Colonic mucosa (tissue), 4 donors: ENCODE results near the gene AGAP1. TPM values are rescaled to one million over a fixed set of nuclear protein-coding genes. Genes with fewer than 3 reads are reported as not detected.

ENCODE experiments used
- DNase-seq: peaks from one replicate; pipeline ENCODE4 v3.0.0-alpha.2; 2020
- H3K27ac ChIP-seq: fragments of 200-600 bp; one replicate; pipeline ENCODE4 v1.8.0; 2021
- H3K27me3 ChIP-seq: fragments of 200-600 bp; one replicate; pipeline ENCODE4 v1.8.0; 2021
- H3K36me3 ChIP-seq: fragments of 200-600 bp; one replicate; pipeline ENCODE4 v1.8.0; 2021
- H3K4me1 ChIP-seq: fragments of 200-600 bp; one replicate; pipeline ENCODE4 v1.8.0; 2021; ENCODE audit warnings: mild to moderate bottlenecking
- H3K4me3 ChIP-seq: fragments of 200-600 bp; one replicate; pipeline ENCODE4 v1.8.0; 2021
- H3K9ac ChIP-seq, 2 donors: one replicate each; pipeline ENCODE4 v1.7.0; 2013; ENCODE audit warnings: control low read depth in 2 of 2, low read depth in 2 of 2, low read length in 2 of 2
- H3K9me3 ChIP-seq: fragments of 200-600 bp; one replicate; pipeline ENCODE4 v1.8.0; 2021
- CTCF ChIP-seq: fragments of 200-600 bp; IDR thresholded peaks from one replicate; pipeline ENCODE4 v1.8.0; 2022; ENCODE audit warnings: antibody characterized with exemption, mild to moderate bottlenecking
- intact Hi-C: fragments of 100-400 bp; cut with DNase I; formaldehyde crosslinking; loops from one replicate; pipeline ENCODE4 v1.14.1; 2022
- total RNA-seq, 2 donors: library from RNA; stranded (reverse); fragmentation: NEBNext Ultra II Directional in 1 of 2; extraction: Animal tissue kit (Norgen Biotek cat#: 25700) in 1 of 2; gene quantifications; one replicate each; pipeline ENCODE4 v1.2.1, GENCODE V29; 2021
- donor health status: healthy.
- donor health status: DM: no; HTN: no; CAD: no.
- donor health status: DM: no; HTN: no; CAD: no.

Gene AGAP1
- total RNA-seq, 2 donors from 2014 or later = 62.1 to 62.9 TPM

DNA sequence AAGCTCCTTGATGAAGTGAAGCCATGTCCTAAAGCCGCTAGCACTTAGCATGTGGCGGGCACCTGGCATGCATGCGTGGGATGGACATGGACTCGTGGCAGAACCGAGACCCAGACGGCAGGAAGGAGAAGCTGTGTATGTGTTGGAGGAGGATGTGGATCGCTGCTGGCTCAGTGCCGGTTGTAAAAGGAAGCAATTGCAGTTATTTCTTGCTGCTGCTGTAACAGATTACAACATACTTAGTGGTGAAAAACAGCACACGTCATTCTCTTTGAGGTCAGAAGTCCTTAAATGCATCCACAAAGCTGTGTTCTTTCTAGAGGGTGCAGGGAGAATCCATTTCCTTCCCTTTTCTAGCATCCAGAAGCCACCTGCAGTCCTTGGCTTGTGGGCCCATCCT, 74.6 kb downstream of the AGAP1 start:
- no peaks in the 10 kb centered on the region for H3K9me3 ChIP-seq
- no peaks in the 10 kb centered on the region for H3K36me3 ChIP-seq
- H3K4me3 ChIP-seq = no peak overlapping the region
- no peak overlapping the region for H3K27ac ChIP-seq
- no peaks in the 10 kb centered on the region for H3K27me3 ChIP-seq
- intact Hi-C loops = no loop called here
- peaks cover 4% of the 10 kb centered on the region for H3K4me1 ChIP-seq
- no peak for DNase-seq
- H3K9ac ChIP-seq = no peak overlapping the region
- no peak for TF ChIP-seq CTCF

DNA sequence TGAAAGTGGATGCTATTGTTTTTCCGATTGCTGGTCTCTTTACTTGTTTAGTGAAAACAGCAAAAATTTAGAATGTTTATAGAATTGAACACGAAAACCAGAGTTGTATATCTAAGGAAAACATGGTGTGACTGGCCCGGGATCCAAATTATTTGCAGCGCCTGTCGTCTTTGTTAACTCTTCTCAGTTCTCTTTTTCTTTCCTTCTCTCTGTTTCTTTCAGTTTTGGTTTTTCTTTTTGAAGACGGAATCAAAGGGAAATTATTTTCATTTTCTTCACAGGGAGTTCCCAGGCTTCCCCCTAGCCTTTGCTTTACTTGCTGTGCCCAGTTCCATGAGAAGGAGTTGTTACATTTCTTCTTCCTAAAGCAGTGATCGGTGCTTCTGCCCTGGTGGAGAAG, 76.0 kb downstream of the AGAP1 start:
- Histone ChIP-seq H3K9me3 (no peaks in the 10 kb centered on the region), H3K27ac (no peak overlapping the region), H3K4me3 (no peak overlapping the region), H3K27me3 (no peaks in the 10 kb centered on the region), H3K4me1 (peaks cover 4% of the 10 kb centered on the region), H3K9ac (no peak overlapping the region), H3K36me3 (no peaks in the 10 kb centered on the region)
- TF ChIP-seq CTCF = no peak
- intact Hi-C loops = no loop called here
- DNase-seq = no peak

DNA sequence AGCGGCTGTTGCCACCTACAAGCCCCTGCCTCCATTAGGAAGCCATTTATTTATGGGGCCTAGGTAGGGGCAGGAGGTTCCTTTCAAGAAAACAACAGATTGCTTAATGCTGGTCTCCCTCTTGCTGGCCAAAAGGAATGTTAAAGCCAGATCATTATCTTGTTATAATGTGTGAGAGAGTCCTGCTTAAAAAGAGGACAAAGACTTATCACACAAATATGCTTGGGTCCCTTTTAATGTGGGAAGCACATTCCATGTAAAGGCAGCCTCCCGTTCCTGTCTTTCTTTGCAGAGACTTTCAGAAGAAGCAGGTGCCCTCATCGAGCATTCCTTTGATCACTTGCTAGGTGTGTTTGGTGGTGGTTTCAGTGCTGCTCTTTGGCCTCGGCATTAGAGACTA, 76.4 kb downstream of the AGAP1 start:
- DNase-seq = no peak
- Histone ChIP-seq H3K27me3 (no peaks in the 10 kb centered on the region), H3K27ac (no peak overlapping the region), H3K9me3 (no peaks in the 10 kb centered on the region), H3K36me3 (no peaks in the 10 kb centered on the region), H3K4me3 (no peak overlapping the region), H3K4me1 (peaks cover 4% of the 10 kb centered on the region), H3K9ac (no peak overlapping the region)
- intact Hi-C loops = no loop called here
- TF ChIP-seq CTCF = no peak

- DNase-seq = no peak
- H3K36me3 ChIP-seq = no peaks in the 10 kb centered on the region
- no peak overlapping the region for H3K4me3 ChIP-seq
- H3K9me3 ChIP-seq = no peaks in the 10 kb centered on the region
- no peak overlapping the region for H3K9ac ChIP-seq
- intact Hi-C loops = no loop called here
- no peak overlapping the region for H3K27ac ChIP-seq
- no peak for TF ChIP-seq CTCF
- no peaks in the 10 kb centered on the region for H3K27me3 ChIP-seq
- H3K4me1 ChIP-seq = peaks cover 4% of the 10 kb centered on the region
These were observed 77.3 kb downstream of the AGAP1 start for GRCh38 chr2:235570966-235571692.

DNA sequence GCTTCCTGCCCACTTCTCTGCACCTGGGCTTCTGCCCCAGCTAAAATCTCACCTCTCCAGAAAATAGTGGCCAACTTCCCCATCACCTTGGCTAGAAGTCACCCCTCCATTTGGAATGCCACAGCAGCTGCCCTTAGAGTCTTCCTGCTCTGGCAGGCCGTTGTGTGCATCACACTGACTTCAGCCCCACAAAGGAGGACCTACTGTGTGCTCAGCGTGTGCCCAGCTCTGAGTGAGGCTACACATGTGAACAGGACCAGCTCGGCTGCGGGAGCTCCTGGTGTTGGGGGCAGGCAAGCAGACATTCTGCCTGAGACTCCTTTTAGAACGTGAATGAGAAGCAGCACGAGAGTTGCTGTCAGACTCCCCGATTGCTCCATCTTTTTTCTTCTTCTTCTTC, 78.7 kb downstream of the AGAP1 start:
- intact Hi-C loops = no loop called here

More for the DNA sequence above, 78.7 kb downstream of the AGAP1 start:
- no peaks in the 10 kb centered on the region for H3K9me3 ChIP-seq
- TF ChIP-seq CTCF = no peak
- no peak overlapping the region for H3K9ac ChIP-seq
- no peaks in the 10 kb centered on the region for H3K27me3 ChIP-seq
- H3K36me3 ChIP-seq = no peaks in the 10 kb centered on the region
- H3K27ac ChIP-seq = no peak overlapping the region
- no peak for DNase-seq
- H3K4me1 ChIP-seq = peaks cover 4% of the 10 kb centered on the region
- H3K4me3 ChIP-seq = no peak overlapping the region
